ENCODE measurements around the gene ABLIM1.

Gene ABLIM1

GRCh38 chr10:114526126-114526503 lies 132.0 kb downstream of the ABLIM1 start:
- no peak overlapping the region for H3K27ac ChIP-seq
- TF ChIP-seq, protein P1, sequence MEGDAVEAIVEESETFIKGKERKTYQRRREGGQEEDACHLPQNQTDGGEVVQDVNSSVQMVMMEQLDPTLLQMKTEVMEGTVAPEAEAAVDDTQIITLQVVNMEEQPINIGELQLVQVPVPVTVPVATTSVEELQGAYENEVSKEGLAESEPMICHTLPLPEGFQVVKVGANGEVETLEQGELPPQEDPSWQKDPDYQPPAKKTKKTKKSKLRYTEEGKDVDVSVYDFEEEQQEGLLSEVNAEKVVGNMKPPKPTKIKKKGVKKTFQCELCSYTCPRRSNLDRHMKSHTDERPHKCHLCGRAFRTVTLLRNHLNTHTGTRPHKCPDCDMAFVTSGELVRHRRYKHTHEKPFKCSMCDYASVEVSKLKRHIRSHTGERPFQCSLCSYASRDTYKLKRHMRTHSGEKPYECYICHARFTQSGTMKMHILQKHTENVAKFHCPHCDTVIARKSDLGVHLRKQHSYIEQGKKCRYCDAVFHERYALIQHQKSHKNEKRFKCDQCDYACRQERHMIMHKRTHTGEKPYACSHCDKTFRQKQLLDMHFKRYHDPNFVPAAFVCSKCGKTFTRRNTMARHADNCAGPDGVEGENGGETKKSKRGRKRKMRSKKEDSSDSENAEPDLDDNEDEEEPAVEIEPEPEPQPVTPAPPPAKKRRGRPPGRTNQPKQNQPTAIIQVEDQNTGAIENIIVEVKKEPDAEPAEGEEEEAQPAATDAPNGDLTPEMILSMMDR (IDR thresholded peaks at IDR 0.05; ENCODE audit: low read depth, low read length), result no peak

GRCh38 chr10:114525368-114525949 lies 132.6 kb downstream of the ABLIM1 start:
- Histone ChIP-seq H3K27me3 (ENCODE audit: insufficient read depth, low read depth, severe bottlenecking) (no peaks in the 10 kb centered on the region), H3K9me3 (ENCODE audit: severe bottlenecking) (no peaks in the 10 kb centered on the region), H3K4me3 (ENCODE audit: low read depth, low read length) (no peak overlapping the region), H3K27ac (no peak overlapping the region), H3K36me3 (no peaks in the 10 kb centered on the region)
- no peak for DNase-seq
- TF ChIP-seq, protein P1 (IDR thresholded peaks at IDR 0.05; ENCODE audit: low read depth, low read length), result no peak

More at GRCh38 chr10:114526126-114526503, 132.0 kb downstream of the ABLIM1 start:
- no peak for DNase-seq
- Histone ChIP-seq H3K9me3 (ENCODE audit: severe bottlenecking) (no peaks in the 10 kb centered on the region), H3K4me3 (ENCODE audit: low read depth, low read length) (no peak overlapping the region), H3K27me3 (ENCODE audit: insufficient read depth, low read depth, severe bottlenecking) (no peaks in the 10 kb centered on the region), H3K36me3 (no peaks in the 10 kb centered on the region)

GRCh38 chr10:114523876-114524275 lies 134.2 kb downstream of the ABLIM1 start:
- no peak for DNase-seq
- H3K4me3 ChIP-seq (ENCODE audit: low read depth, low read length), result no peak overlapping the region
- H3K27me3 ChIP-seq (ENCODE audit: insufficient read depth, low read depth, severe bottlenecking), result no peaks in the 10 kb centered on the region
- H3K36me3 ChIP-seq, result no peaks in the 10 kb centered on the region
- no peaks in the 10 kb centered on the region for H3K9me3 ChIP-seq (ENCODE audit: severe bottlenecking)
- TF ChIP-seq, protein P1 (IDR thresholded peaks at IDR 0.05; ENCODE audit: low read depth, low read length), result no peak
- H3K27ac ChIP-seq, result no peak overlapping the region

- TF ChIP-seq, protein P1 (IDR thresholded peaks at IDR 0.05; ENCODE audit: low read depth, low read length), result no peak
- DNase-seq, result no peak
- Histone ChIP-seq H3K27ac (no peak overlapping the region), H3K27me3 (ENCODE audit: insufficient read depth, low read depth, severe bottlenecking) (no peaks in the 10 kb centered on the region), H3K9me3 (ENCODE audit: severe bottlenecking) (no peaks in the 10 kb centered on the region), H3K4me3 (ENCODE audit: low read depth, low read length) (no peak overlapping the region), H3K36me3 (no peaks in the 10 kb centered on the region)
Observed at GRCh38 chr10:114521255-114521654, 136.8 kb downstream of the ABLIM1 start.

DNA sequence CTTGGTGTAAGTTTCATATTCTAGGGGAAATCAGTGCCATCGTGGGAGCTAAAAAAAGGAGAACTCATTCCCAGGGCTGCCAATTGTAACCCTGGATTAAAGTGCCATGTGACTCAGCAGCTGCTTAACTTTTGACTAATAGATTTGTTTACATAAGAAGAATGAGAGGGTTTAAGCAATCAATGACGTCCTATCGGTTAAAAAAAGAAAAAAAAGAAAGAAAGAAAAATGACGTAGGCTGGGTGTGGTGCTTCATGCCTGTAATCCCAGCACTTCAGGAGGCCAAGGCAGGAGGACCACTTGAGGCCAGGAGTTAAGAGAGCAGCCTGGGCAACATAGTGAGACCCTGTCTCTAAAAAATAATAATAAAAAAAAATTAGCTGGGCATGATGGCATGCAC lies 137.6 kb downstream of the ABLIM1 start:
- TF ChIP-seq, protein P1 (IDR thresholded peaks at IDR 0.05; ENCODE audit: low read depth, low read length), result no peak
- H3K4me3 ChIP-seq (ENCODE audit: low read depth, low read length), result no peak overlapping the region
- no peaks in the 10 kb centered on the region for H3K9me3 ChIP-seq (ENCODE audit: severe bottlenecking)
- no peak overlapping the region for H3K27ac ChIP-seq
- no peaks in the 10 kb centered on the region for H3K36me3 ChIP-seq
- DNase-seq, result no peak
- H3K27me3 ChIP-seq (ENCODE audit: insufficient read depth, low read depth, severe bottlenecking), result no peaks in the 10 kb centered on the region

DNA sequence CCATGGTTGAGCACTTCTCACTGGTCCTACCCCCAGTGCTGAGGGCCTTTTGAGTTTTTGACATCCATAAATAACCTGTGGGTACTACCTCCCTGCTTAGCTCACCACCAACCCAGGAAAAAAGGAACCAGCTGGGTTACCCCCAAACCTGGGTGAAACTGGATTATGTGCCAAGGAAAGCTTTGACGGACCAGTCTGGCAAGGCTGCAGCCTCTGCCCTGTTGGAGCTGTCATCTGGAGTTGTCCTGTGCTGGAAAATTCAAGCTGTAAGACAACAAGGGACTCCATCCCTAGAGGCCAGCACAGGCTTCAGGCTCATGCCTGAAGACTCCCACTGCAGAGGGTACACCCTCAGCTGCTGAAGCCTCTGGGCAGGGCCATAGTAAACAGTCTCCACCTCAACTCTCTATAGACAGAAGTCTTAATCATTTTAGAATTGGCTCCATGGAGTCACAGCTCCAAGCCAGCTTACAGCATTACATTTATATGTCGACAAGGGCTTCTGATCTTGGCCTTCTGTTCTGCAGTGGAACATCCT lies 138.2 kb downstream of the ABLIM1 start:
- TF ChIP-seq, protein P1 (IDR thresholded peaks at IDR 0.05; ENCODE audit: low read depth, low read length), result no peak
- H3K27ac ChIP-seq, result no peak overlapping the region
- no peak for DNase-seq
- H3K27me3 ChIP-seq (ENCODE audit: insufficient read depth, low read depth, severe bottlenecking), result no peaks in the 10 kb centered on the region
- H3K9me3 ChIP-seq (ENCODE audit: severe bottlenecking), result no peaks in the 10 kb centered on the region
- H3K4me3 ChIP-seq (ENCODE audit: low read depth, low read length), result no peak overlapping the region
- H3K36me3 ChIP-seq, result no peaks in the 10 kb centered on the region
